Measurements from ENCODE around the gene FZR1. TPM values are rescaled to one million over a fixed set of nuclear protein-coding genes. Genes with fewer than 3 reads are reported as not detected.

FZR1 gene
- total and polyA plus RNA-seq, 2 of the 13 experiments (the other 11 are each of a cell fraction or from before 2014, with no cell fraction given) = 29.0 to 30.8 TPM

GRCh38 chr19:3480383-3481091 is 25.6 kb upstream of the FZR1 start, which contains the start of gene SMIM24 (continued):
- TF ChIP-seq KDM5B (CRISPR knock-in tag; IDR thresholded peaks at IDR 0.05; ENCODE audit: borderline replicate concordance) = no peak
- TF ChIP-seq SMARCE1 (IDR thresholded peaks at IDR 0.05; ENCODE audit: borderline replicate concordance) = no peak
- TF ChIP-seq SP140L (CRISPR knock-in tag; IDR thresholded peaks at IDR 0.05; ENCODE audit: borderline replicate concordance) = no peak
- TF ChIP-seq SKIL (CRISPR knock-in tag; IDR thresholded peaks at IDR 0.05; ENCODE audit: borderline replicate concordance) = no peak
- peak; percentile 20; the same call in 1 of the 2 replicates for TF ChIP-seq ZNF609 (CRISPR knock-in tag; IDR thresholded peaks at IDR 0.05; ENCODE audit: borderline replicate concordance)
- TF ChIP-seq PAX8 (CRISPR knock-in tag; IDR thresholded peaks at IDR 0.05; ENCODE audit: borderline replicate concordance) = no peak
- no peak for TF ChIP-seq NR1H2 (CRISPR knock-in tag; IDR thresholded peaks at IDR 0.05; ENCODE audit: borderline replicate concordance, low read depth)
- peak; percentile 17 for TF ChIP-seq AGO2 (optimal IDR thresholded peaks at IDR 0.05; ENCODE audit: low read depth, low read length)
- peak; percentile 56; the same call in 1 of the 2 replicates for TF ChIP-seq ZNF782 (CRISPR knock-in tag; IDR thresholded peaks at IDR 0.05; ENCODE audit: borderline replicate concordance)
- TF ChIP-seq REL (CRISPR knock-in tag; conservative IDR thresholded peaks at IDR 0.05) = no peak
- TF ChIP-seq CEBPB (IDR thresholded peaks at IDR 0.05; ENCODE audit: borderline replicate concordance, low read depth, low read length) = no peak
- 0 out of 2 replicates have a peak, but pooled peaks have one; percentile 36 for TF ChIP-seq GZF1 (CRISPR knock-in tag; IDR thresholded peaks at IDR 0.05)
- no peak for TF ChIP-seq FOXJ3 (CRISPR knock-in tag; IDR thresholded peaks at IDR 0.05; ENCODE audit: borderline replicate concordance)
- no peak for TF ChIP-seq MED8 (CRISPR knock-in tag; IDR thresholded peaks at IDR 0.05; ENCODE audit: insufficient replicate concordance)
- TF ChIP-seq PRDM15 (CRISPR knock-in tag; IDR thresholded peaks at IDR 0.05) = no peak
- TF ChIP-seq FOXO1 (CRISPR knock-in tag; IDR thresholded peaks at IDR 0.05) = no peak; the same call in 1 of the 2 replicates
- TF ChIP-seq GATAD1 (CRISPR knock-in tag; IDR thresholded peaks at IDR 0.05) = no peak

Data from HepG2 (cell line).